ENCODE measurements around the gene C9. TPM values are rescaled to one million over a fixed set of nuclear protein-coding genes. Genes with fewer than 3 reads are reported as not detected.
"Not testable (repeated sequence)": the region's sequence is repeated elsewhere in the genome, so short reads cannot be mapped to it uniquely, and the experiment has no call there.

Gene C9
- total RNA-seq, 2 donors from 2014 or later: not detected

DNA sequence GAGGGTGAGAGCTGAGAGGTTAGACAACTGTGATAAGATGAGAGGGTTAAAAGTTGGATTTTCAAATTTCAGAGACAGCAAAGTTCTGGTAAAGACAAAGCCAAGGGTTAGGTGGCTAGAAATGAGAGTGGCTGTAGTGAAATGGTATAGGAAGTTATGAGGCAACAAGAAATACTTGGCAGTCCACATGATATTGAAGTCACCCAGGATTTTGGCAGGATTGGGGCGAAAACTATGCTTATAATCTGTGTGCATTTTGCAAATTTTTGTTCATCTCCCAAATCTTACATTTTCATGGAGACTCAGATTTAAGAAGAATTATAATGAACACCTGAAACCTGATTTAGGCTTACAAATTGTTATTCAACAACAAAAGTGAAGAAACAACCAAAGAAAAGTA lies 35.6 kb downstream of the C9 start:
- Histone ChIP-seq H3K27ac (no peak overlapping the region), H3K4me1 (no peaks in the 10 kb centered on the region), H3K36me3 (replicated peaks in 1 of 2; ENCODE audit: insufficient read depth in 1 of 2, low read depth in 2 of 2) (no peaks in the 10 kb centered on the region), H3K27me3 (no peaks in the 10 kb centered on the region), H3K9me3 (no peaks in the 10 kb centered on the region), H3K4me3 (no peak overlapping the region)
- intact Hi-C loops (cut with DNase I): no loop called here
- WGBS, 2 donors: 50 to 68% methylated on average over 1 of the region's 1 CpG
- DNase-seq (no peak), ATAC-seq (no peak)
- no peak for TF ChIP-seq POLR2A (IDR thresholded peaks at IDR 0.05)
- TF ChIP-seq, protein P1, sequence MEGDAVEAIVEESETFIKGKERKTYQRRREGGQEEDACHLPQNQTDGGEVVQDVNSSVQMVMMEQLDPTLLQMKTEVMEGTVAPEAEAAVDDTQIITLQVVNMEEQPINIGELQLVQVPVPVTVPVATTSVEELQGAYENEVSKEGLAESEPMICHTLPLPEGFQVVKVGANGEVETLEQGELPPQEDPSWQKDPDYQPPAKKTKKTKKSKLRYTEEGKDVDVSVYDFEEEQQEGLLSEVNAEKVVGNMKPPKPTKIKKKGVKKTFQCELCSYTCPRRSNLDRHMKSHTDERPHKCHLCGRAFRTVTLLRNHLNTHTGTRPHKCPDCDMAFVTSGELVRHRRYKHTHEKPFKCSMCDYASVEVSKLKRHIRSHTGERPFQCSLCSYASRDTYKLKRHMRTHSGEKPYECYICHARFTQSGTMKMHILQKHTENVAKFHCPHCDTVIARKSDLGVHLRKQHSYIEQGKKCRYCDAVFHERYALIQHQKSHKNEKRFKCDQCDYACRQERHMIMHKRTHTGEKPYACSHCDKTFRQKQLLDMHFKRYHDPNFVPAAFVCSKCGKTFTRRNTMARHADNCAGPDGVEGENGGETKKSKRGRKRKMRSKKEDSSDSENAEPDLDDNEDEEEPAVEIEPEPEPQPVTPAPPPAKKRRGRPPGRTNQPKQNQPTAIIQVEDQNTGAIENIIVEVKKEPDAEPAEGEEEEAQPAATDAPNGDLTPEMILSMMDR (IDR thresholded peaks at IDR 0.05): no peak

DNA sequence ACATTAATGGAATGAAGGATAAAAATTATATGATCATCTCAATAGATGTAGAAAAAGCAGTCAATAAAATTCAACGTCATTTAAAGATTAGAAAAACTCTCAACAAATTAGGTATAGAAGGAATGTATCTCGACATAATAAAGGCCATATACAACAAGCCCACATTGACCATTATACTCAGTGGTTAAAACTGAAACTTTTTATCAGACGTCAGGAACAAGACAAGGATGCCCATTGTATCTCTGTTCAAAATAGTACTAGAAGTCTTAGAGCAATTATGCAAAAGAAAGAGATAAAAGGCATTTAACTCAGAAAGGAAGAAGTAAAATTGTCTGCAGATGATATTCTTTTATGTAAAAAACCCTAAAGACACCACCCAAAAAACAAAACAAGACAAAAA lies 40.8 kb downstream of the C9 start:
- Histone ChIP-seq H3K27me3 (no peaks in the 10 kb centered on the region), H3K9me3 (no peaks in the 10 kb centered on the region), H3K36me3 (replicated peaks in 1 of 2; ENCODE audit: insufficient read depth in 1 of 2, low read depth in 2 of 2) (no peaks in the 10 kb centered on the region), H3K4me3 (no peak overlapping the region), H3K27ac (no peak overlapping the region), H3K4me1 (no peaks in the 10 kb centered on the region)
- DNase-seq: no peak
- intact Hi-C loops (cut with DNase I): no loop called here
- ATAC-seq: no peak
- 50 to 64% methylated on average over 3 of the region's 3 CpGs for WGBS, 2 donors
- TF ChIP-seq, protein P1 (IDR thresholded peaks at IDR 0.05): no peak
- no peak for TF ChIP-seq POLR2A (IDR thresholded peaks at IDR 0.05)

DNA sequence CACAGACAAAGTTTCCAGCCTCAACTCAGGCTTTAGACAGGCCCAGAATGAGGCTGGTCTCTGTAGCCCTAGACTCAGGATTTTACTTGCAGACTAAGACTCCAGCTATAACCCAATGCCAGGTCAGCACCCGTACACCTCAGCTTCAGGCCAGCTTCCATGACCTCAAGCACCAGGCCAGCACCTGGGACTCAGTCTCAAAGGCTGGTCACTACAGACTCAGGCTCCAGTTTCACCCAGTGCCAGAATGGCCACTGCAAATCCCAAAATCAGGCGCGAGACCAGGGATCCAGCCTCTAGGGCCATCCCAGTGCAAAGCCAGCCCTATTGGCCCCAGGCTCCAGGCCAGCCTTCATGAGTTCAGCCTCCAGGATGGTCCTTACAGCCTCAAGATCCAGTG lies 44.9 kb downstream of the C9 start:
- ATAC-seq (no peak), DNase-seq (no peak)
- Histone ChIP-seq H3K9me3 (no peaks in the 10 kb centered on the region), H3K36me3 (replicated peaks in 1 of 2; ENCODE audit: insufficient read depth in 1 of 2, low read depth in 2 of 2) (no peaks in the 10 kb centered on the region), H3K27ac (no peak overlapping the region), H3K4me3 (no peak overlapping the region), H3K27me3 (no peaks in the 10 kb centered on the region), H3K4me1 (no peaks in the 10 kb centered on the region)
- TF ChIP-seq, protein P1 (IDR thresholded peaks at IDR 0.05): no peak
- TF ChIP-seq POLR2A (IDR thresholded peaks at IDR 0.05): no peak
- WGBS, 2 donors: 67 to 90% methylated on average over 1 to 3 of the region's 3 CpGs
- intact Hi-C loops (cut with DNase I): no loop called here

DNA sequence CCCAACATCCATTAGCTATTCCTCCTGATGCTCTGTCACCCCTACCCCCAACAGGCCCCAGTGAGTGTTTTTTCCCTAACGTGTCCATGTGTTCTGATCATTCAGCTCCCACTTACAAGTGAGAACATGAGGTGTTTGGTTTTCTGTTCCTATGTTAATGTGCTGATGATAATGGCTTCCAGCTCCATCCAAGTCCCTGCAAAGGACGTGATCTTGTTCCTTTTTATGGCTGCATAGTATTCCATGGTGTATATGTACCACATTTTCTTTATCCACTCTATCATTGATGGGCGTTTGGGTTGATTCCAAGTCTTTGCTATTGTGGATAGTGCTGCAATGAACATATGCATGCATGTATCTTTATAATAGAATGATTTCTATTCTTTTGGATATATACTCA lies 47.8 kb downstream of the C9 start:
- H3K4me1 ChIP-seq; ATAC-seq; H3K27me3 ChIP-seq; DNase-seq; H3K27ac ChIP-seq; H3K9me3 ChIP-seq; H3K4me3 ChIP-seq; intact Hi-C loops (cut with DNase I); H3K36me3 ChIP-seq (replicated peaks in 1 of 2; ENCODE audit: insufficient read depth in 1 of 2, low read depth in 2 of 2): not testable (repeated sequence)
- 55 to 71% methylated on average over 3 of the region's 3 CpGs for WGBS, 2 donors

DNA sequence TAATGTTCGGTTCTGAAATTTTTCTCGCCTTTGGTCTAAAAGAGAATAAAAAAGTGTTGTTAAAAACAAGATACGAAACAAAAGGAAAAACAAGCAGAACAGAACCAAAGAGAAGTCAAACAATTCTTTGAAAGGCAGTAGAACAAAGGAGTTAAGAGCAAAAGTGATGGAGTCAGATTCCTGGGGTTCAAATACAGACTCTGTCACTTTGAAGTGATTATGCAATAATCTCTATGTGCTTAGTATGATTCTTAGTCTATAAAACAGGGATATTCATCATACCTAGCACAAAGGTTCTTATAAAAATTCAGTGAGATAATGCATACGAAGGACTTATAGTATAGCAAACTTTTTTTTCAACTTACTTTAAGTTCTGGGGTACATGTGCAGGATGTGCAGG lies 48.3 kb downstream of the C9 start:
- no peaks in the 10 kb centered on the region for H3K9me3 ChIP-seq
- DNase-seq: no peak
- H3K27ac ChIP-seq: no peak overlapping the region
- ATAC-seq: no peak
- no peaks in the 10 kb centered on the region for H3K36me3 ChIP-seq (replicated peaks in 1 of 2; ENCODE audit: insufficient read depth in 1 of 2, low read depth in 2 of 2)
- TF ChIP-seq, protein P1 (IDR thresholded peaks at IDR 0.05): no peak
- TF ChIP-seq POLR2A (IDR thresholded peaks at IDR 0.05): no peak
- WGBS, 2 donors: 64 to 73% methylated on average over 4 of the region's 4 CpGs
- no peak overlapping the region for H3K4me3 ChIP-seq
- intact Hi-C loops (cut with DNase I): no loop called here
- H3K4me1 ChIP-seq: no peaks in the 10 kb centered on the region
- H3K27me3 ChIP-seq: no peaks in the 10 kb centered on the region
